Testis (tissue), 2 donors: ENCODE results near the gene A2M.

Source experiments
- POLR2A ChIP-seq: fragments of 450-650 bp; IDR thresholded peaks from one replicate; pipeline ENCODE4 v1.6.1; 2017; ENCODE audit warnings: antibody characterized with exemption, mild to moderate bottlenecking, moderate library complexity
- TF ChIP-seq, protein P1 (sequence below), 3 experiments: fragments of 450-650 bp in 2 of 3; fragments of 200-600 bp in 1 of 3; sonication (generic) in 1 of 3; IDR thresholded peaks; one replicate each; pipeline ENCODE4 v1.5.1; 2016 to 2019; ENCODE audit warnings: antibody characterized with exemption in 3 of 3, mild to moderate bottlenecking in 2 of 3, moderate library complexity in 1 of 3

DNA sequence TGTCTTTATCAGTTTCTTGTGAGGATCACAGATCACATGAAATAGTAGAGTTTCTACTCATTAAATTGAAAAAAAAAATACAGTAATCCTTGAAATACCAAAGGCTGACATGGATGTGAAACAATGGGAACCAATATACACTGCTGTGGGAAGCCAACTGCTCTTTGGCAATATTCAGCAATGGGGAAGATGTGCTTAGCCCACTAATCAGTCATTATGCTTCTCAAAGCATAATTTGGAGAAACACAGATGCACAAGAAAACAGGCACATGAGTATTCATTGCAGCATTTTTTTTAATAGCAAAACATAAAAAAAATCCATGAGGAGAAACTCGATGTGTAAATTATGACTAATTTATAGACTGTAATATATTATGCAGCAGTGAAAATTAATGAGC lies 40.6 kb downstream of the A2M start:
- no peak for TF ChIP-seq POLR2A
- TF ChIP-seq, protein P1, sequence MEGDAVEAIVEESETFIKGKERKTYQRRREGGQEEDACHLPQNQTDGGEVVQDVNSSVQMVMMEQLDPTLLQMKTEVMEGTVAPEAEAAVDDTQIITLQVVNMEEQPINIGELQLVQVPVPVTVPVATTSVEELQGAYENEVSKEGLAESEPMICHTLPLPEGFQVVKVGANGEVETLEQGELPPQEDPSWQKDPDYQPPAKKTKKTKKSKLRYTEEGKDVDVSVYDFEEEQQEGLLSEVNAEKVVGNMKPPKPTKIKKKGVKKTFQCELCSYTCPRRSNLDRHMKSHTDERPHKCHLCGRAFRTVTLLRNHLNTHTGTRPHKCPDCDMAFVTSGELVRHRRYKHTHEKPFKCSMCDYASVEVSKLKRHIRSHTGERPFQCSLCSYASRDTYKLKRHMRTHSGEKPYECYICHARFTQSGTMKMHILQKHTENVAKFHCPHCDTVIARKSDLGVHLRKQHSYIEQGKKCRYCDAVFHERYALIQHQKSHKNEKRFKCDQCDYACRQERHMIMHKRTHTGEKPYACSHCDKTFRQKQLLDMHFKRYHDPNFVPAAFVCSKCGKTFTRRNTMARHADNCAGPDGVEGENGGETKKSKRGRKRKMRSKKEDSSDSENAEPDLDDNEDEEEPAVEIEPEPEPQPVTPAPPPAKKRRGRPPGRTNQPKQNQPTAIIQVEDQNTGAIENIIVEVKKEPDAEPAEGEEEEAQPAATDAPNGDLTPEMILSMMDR (IDR thresholded peaks at IDR 0.05), result no peak
